HepG2 (cell line): Measurements from ENCODE around the gene RAD52. TPM values are rescaled to one million over a fixed set of nuclear protein-coding genes. Genes with fewer than 3 reads are reported as not detected.

ENCODE experiments used
- AKAP8 ChIP-seq: sonication (generic); formaldehyde crosslinking; IDR thresholded peaks from 2 replicates; pipeline ENCODE4 v1.5.1; 2020; ENCODE audit warnings: mild to moderate bottlenecking, missing genetic modification reagents
- ARID3A ChIP-seq: IDR thresholded peaks from 2 replicates; pipeline ENCODE4 v1.6.1; 2012; ENCODE audit warnings: low read depth, low read length, improper control_type of control experiment
- CREB3 ChIP-seq: sonication (generic); formaldehyde crosslinking; IDR thresholded peaks from 2 replicates; pipeline ENCODE4 v1.5.0; 2020; ENCODE audit warnings: missing genetic modification reagents
- NFE2 ChIP-seq: sonication (generic); formaldehyde crosslinking; IDR thresholded peaks from 2 replicates; pipeline ENCODE4 v1.4.0; 2020; ENCODE audit warnings: missing genetic modification reagents
- PRDM15 ChIP-seq: sonication (generic); formaldehyde crosslinking; IDR thresholded peaks from 2 replicates; pipeline ENCODE4 v1.4.0; 2020; ENCODE audit warnings: missing genetic modification reagents
- RFXANK ChIP-seq: IDR thresholded peaks from 2 replicates; pipeline ENCODE4 v1.6.1; 2016
- SP140L ChIP-seq: sonication (generic); formaldehyde crosslinking; IDR thresholded peaks from 2 replicates; pipeline ENCODE4 v1.4.0; 2020; ENCODE audit warnings: missing genetic modification reagents, borderline replicate concordance
- TCF7L2 ChIP-seq: IDR thresholded peaks from 2 replicates; pipeline ENCODE4 v1.6.1; 2011; ENCODE audit warnings: mild to moderate bottlenecking, low read depth, low read length, moderate library complexity
- TERF1 ChIP-seq: sonication (generic); formaldehyde crosslinking; IDR thresholded peaks from 2 replicates; pipeline ENCODE4 v1.8.0; 2022; ENCODE audit warnings: mild to moderate bottlenecking, missing genetic modification reagents, moderate library complexity
- UBTF ChIP-seq: sonication (generic); formaldehyde crosslinking; IDR thresholded peaks from 2 replicates; pipeline ENCODE4 v1.4.0; 2020; ENCODE audit warnings: mild to moderate bottlenecking, missing genetic modification reagents
- ZMYM4 ChIP-seq: sonication (generic); formaldehyde crosslinking; IDR thresholded peaks from 2 replicates; pipeline ENCODE4 v1.8.1; 2023; ENCODE audit warnings: mild to moderate bottlenecking, missing genetic modification reagents
- ZNF30 ChIP-seq: sonication (generic); formaldehyde crosslinking; IDR thresholded peaks from 2 replicates; pipeline ENCODE4 v1.5.0; 2020; ENCODE audit warnings: mild to moderate bottlenecking, missing genetic modification reagents
- ZNF33B ChIP-seq: sonication (generic); formaldehyde crosslinking; IDR thresholded peaks from 2 replicates; pipeline ENCODE4 v1.5.1; 2020; ENCODE audit warnings: mild to moderate bottlenecking, missing genetic modification reagents
- ZNF431 ChIP-seq: sonication (generic); formaldehyde crosslinking; IDR thresholded peaks from 2 replicates; pipeline ENCODE4 v1.9.0; 2022; ENCODE audit warnings: missing genetic modification reagents, low read depth, mild to moderate bottlenecking, borderline replicate concordance
- ZNF543 ChIP-seq: sonication (generic); formaldehyde crosslinking; IDR thresholded peaks from 2 replicates; pipeline ENCODE4 v1.4.0; 2020; ENCODE audit warnings: mild to moderate bottlenecking, missing genetic modification reagents
- ZNF580 ChIP-seq: IDR thresholded peaks from 2 replicates; pipeline ENCODE4 v1.6.1; 2016; ENCODE audit warnings: low read depth, borderline replicate concordance
- ZNF816 ChIP-seq: sonication (generic); formaldehyde crosslinking; IDR thresholded peaks from 2 replicates; pipeline ENCODE4 v1.8.0; 2022; ENCODE audit warnings: missing genetic modification reagents, mild to moderate bottlenecking, borderline replicate concordance
- polyA plus RNA-seq, 8 experiments: library from polyadenylated mRNA; depleted of rRNA in 3 of 8; stranded (reverse) in 7 of 8; unstranded in 1 of 8; fragments of >200 nt; fragmentation: Illumina TruSeq in 4 of 8; extraction: Trizol in 4 of 8; gene quantifications; 2 replicates each; pipeline versions ENCODE4 v1.2.1 to v1.2.3, GENCODE V29; 2011 to 2016; ENCODE audit warnings: low read depth in 4 of 8, missing spikeins in 1 of 8, mixed read lengths in 1 of 8; ENCODE audit not compliant: insufficient read depth in 1 of 8
- total RNA-seq, 5 experiments: library from RNA; depleted of rRNA; stranded (reverse); fragments of >200 nt; fragmentation: Illumina TruSeq; extraction: Trizol; gene quantifications; 2 replicates each; pipeline ENCODE4 v1.2.3, GENCODE V29; 2016; ENCODE audit warnings: low read depth in 1 of 5

The RAD52 gene
- total and polyA plus RNA-seq, 2 of the 13 experiments (the other 11 are each of a cell fraction or from before 2014, with no cell fraction given), result 14.3 to 19.9 TPM

GRCh38 chr12:990661-991349 lies 41.3 kb upstream of the RAD52 start, which contains the start of gene ERC1 (continued):
- TF ChIP-seq NFE2, result no peak
- peak; percentile 58; the same call in 1 of the 2 replicates for TF ChIP-seq TERF1 (CRISPR knock-in tag)
- peak; percentile 71; the same call in 1 of the 2 replicates for TF ChIP-seq CREB3
- no peak for TF ChIP-seq AKAP8
- TF ChIP-seq RFXANK (CRISPR knock-in tag), result no peak
- no peak; the same call in 1 of the 2 replicates for TF ChIP-seq ZNF543 (CRISPR knock-in tag)
- TF ChIP-seq ARID3A, result no peak
- no peak; the same call in 1 of the 2 replicates for TF ChIP-seq ZNF431 (CRISPR knock-in tag)
- no peak for TF ChIP-seq TCF7L2
- peak; percentile 92 for TF ChIP-seq UBTF (CRISPR knock-in tag)
- no peak for TF ChIP-seq PRDM15 (CRISPR knock-in tag)
- TF ChIP-seq SP140L (CRISPR knock-in tag), result peak; percentile 21; the same call in 1 of the 2 replicates
- 0 out of 2 replicates have a peak, but pooled peaks have one; percentile 75 for TF ChIP-seq ZNF30 (CRISPR knock-in tag)
- 0 out of 2 replicates have a peak, but pooled peaks have one; percentile 41 for TF ChIP-seq ZNF816
- peak; percentile 84 for TF ChIP-seq ZMYM4
- no peak; the same call in 1 of the 2 replicates for TF ChIP-seq ZNF580 (CRISPR knock-in tag)
- peak; percentile 92 for TF ChIP-seq ZNF33B (CRISPR knock-in tag)
